COR-L47 (cell line): Measurements from ENCODE around the gene ALOX5.
"Not testable (repeated sequence)": the region's sequence is repeated elsewhere in the genome, so short reads cannot be mapped to it uniquely, and the experiment has no call there.

Experiments
- DNase-seq: peaks from one replicate; lab custom pipeline; 2025; lab: John Stamatoyannopoulos, UW

ALOX5 gene

GRCh38 chr10:45404770-45405120 is 30.7 kb downstream of the ALOX5 start:
- no peak for DNase-seq

DNA sequence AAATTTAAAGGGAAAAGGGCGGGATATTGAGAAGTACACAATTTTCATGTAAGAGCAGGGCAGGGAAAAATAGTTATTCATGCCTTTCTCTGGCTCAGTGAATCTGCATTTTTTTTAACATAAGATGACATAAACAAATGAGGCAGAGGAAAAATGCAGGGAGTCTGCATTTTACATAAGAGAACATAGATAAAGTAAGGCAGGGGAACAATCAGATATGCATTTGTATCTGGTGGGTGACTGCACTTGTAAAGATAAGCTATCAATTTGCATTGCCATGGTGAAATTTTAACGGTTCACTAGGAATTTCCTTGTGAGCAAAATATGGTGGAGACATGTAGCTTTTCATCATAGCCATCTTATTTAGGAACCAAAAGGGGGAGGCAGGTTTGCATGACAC is 33.5 kb downstream of the ALOX5 start:
- no peak for DNase-seq

DNA sequence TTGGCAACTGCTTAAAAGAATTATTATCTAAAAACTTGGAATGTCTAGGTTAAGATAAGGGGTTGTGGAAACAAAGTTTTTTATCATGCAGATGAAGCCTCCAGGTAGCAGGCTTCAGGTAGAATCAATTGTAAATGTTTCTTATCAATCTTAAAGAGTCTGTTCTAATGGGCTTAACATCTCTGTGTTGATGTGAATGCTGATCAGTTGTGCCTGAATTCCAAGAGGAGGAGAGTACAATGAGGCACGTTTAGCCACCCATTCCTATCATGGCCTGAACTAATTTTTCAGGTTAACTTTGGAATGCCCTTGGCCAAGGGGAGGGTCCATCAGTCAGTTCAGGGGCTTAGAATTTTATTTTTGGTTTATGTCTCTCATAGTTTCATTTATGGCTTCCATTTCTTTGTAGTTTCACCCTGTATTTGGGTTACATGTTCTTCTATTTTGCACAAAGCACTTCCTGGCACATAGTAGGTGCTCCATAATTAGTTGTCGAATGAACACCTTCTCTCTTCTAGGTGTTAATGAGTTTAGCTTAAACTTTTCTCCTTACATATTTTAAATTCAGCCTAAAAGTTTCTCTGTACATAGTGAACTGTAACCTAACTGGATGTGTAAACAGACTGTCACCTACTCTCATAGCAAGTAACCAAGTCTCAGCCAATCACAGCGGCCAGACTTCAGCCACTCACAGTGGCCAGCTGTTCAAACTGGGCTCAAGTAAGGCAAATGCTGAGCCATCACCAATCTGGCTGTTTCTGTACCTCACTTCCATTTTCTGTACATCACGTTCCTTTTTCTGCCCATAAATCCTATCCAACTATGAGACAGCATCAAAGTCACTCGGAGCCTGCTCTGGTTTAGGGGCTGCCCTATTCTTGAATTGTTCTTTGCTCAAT is 34.7 kb downstream of the ALOX5 start:
- no peak for DNase-seq

DNA sequence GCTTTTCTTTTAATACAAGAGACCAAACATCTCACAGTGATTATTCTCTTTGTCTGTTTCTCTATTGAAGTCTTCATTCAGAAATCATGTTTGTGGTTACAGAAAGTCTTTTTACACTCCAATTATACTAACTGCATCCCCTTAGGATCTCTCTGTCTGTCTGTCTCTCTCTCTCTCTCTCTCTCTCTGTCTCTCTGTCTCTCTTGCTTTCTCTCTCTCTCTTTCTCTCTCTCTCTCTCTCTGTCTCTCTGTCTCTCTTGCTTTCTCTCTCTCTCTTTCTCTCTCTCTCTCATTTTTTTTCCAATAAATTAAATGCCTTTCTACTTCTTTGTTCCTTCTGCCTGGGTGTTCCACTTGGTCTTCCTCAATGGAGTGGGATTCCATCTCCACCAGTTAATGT is 35.3 kb downstream of the ALOX5 start:
- DNase-seq = not testable (repeated sequence)

DNA sequence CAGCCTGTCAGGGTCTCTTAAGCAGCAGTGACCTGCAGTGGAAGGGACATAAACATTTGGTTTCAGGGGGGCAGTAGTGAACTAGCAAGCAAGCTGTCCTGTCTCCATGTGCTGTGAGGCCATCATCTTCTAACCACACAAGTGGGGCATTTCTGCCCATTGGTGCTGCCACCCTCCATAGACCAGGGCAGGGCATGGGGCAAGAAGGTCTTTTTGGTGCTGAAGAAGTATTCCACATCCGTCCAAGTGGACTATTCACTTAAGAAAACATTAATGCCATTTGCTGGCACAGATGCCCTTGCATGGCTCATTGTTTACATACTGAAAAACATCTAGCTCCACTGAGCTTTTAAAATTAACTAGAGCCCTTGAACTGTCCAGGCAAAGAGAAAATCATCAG is 35.8 kb downstream of the ALOX5 start:
- DNase-seq = no peak

DNA sequence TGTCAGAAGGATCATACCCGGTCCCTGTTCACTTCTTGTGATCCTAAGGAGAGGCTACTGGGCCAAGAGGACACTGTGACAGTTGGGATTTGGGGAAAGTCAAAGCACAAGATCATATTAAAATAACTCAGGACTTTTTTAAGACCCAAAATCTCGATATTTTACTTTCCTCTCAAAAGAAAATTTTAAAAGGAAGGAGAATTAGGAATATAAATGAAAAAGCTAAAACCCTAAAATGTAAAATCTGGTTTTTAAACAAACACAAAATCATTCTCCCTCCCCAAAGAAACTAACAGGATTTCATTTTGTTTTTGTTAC is 36.4 kb downstream of the ALOX5 start:
- DNase-seq = no peak

GRCh38 chr10:45410807-45411606 is 37.0 kb downstream of the ALOX5 start:
- no peak for DNase-seq

GRCh38 chr10:45411607-45411940 is 37.6 kb downstream of the ALOX5 start:
- DNase-seq = no peak

DNA sequence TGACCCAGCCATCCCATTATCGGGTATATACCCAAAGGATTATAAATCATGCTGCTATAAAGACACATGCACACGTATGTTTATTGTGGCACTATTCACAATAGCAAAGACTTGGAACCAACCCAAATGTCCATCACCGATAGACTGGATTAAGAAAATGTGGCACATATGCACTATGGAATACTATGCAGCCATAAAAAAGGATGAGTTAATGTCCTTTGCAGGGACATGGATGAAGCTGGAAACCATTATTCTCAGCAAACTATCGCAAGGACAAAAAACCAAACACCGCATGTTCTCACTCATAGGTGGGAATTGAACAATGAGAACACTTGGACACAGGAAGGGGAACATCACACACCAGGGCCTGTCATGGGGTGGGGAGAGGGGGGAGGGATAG is 41.0 kb downstream of the ALOX5 start:
- DNase-seq = not testable (repeated sequence)

- DNase-seq = no peak
Observed at GRCh38 chr10:45416603-45417002, 42.6 kb downstream of the ALOX5 start.

- DNase-seq = no peak
Observed at GRCh38 chr10:45417746-45418145, 43.7 kb downstream of the ALOX5 start.

DNA sequence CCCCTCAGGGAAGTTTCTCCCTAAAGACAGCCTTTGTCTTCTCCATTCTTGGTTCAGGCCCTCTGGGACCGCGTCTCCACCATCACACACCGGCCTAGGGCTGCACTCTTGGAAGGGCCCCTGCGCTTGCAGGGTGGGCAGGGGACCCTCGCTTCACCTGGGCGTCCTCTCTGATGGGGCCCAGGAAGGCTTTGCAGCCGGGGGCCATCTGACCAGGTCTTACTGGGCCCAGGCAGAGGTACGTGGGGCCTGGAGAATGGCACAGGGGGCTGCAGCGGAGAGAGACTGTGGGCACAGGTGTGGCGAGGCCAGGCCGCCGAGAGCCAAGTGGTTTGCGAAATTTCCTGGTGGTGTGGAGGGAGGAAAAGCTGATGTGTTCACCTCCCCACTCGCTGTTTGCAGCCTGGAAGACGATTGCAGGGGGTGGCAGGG is 44.4 kb downstream of the ALOX5 start:
- DNase-seq = no peak

DNA sequence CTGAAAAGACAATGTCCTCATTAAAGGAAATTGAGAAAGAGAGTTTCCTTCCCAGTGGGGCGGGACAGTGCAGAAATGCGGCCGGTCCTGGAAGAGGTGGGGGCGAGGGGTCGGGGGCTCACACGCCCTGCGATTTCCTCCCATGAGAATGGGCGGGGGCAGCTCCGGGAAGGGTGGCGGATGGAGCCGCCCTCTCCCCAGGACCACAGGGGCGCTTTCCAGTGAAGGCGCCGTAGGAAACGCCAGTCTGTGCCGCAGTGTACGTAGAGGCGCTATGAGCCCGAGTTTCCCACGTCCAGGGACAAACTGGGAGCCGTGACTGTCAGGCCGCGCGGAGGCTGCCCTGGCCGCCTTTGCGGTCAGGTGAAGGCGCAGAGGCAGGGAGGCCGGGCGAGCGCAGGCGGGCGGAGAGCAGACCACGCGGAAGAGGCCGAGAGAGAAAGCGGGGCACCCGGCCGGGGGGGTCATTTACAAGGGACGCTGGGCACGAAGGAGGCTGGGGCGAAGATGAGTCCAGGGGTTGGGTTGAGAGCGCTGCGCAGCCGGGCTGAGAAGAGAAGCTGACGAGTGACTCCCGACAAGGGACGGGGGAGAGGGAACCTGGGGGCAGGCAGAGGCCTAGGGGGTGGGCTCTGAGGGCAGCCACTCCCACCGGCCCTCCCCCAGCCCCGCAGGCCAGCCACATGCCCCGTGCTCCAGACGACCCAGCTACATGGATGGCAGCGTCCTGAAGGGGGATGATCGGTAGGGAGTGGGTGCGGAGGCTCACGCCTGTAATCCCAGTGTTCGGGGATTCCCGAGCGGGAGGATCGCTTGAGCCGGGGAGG is 45.0 kb downstream of the ALOX5 start:
- no peak for DNase-seq

DNA sequence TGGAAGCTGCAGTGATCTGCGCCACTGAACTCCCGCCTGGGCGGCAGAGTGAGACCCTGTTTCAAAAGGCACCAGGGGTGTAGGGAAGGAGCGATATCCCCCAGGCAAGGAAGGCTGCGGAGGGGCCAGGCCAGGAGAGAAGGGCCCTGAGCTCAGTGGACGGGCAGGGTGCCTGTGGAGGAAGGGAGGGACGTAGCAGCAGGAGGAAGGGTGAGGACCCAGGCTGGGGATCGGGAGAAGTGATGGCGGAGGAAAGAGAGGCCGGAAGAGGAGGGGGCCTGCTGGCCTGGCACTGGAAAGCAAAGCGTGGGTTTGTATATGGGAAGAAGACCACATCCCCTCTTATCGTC is 45.6 kb downstream of the ALOX5 start:
- no peak for DNase-seq

DNA sequence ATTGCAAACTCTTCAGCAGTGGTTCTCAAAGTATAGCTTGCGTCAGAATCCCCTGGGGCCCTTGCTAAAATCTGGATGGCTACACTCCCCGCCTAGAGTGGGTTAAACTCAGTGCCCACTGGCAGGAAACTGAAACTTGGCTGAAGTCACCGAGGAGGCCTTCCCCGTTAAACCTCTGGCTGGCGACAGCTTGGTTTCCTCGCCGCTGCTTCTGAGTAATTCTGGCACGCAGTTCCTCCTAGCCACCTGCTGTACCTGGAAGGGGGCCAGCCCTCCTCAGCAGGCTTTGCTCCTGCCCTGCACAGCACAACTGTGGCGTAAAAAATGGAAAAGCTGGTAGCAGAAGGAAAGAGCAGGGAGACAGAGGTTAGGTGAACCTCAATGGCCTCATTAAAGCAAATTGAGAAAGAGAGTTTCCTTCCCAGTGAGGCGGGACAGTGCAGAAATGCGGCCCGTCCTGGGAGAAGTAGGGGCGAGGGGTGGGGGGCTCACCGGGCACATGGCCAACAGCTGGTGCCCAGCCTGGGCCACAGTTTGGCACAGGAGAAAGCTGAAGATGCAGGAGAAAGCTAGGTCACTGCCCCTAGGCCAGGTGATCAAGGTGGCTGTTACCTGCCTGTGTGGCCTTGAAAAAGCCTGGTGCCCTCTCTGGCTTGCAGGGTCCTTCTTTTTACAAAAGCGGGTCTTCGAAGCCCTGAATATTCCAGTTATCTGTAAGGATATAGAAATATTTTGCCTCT is 46.6 kb downstream of the ALOX5 start:
- peak; percentile 58 for DNase-seq

- no peak for DNase-seq
Observed at GRCh38 chr10:45421221-45422097, 47.4 kb downstream of the ALOX5 start.

GRCh38 chr10:45422207-45422865 is 48.3 kb downstream of the ALOX5 start:
- DNase-seq = no peak

- no peak for DNase-seq
Observed at GRCh38 chr10:45422866-45423659, 49.0 kb downstream of the ALOX5 start.

DNA sequence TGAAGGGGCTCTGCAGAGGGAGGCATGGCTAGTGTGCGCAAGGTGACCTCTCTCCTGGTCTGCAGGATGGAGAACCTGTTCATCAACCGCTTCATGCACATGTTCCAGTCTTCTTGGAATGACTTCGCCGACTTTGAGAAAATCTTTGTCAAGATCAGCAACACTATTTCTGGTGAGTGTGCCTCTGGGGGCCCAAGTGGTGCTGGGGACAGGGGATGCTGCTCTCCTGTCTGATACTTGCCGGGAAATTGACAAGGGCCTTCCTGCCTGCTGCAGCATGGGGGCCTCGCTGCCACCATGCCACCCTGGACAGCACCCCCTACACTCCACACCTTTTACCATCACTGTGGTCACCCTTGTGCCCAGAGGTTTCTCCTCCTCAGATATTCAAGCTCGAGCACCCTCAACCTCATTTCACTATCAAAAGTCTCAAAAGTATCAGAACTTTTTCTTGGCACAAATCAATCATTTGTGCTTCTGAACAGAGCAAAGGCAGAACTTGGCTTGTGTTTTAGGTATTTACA is 50.0 kb downstream of the ALOX5 start:
- no peak for DNase-seq
